Mucosa of descending colon (tissue), 3 donors: ENCODE measurements around the gene MC5R. TPM values are rescaled to one million over a fixed set of nuclear protein-coding genes. Genes with fewer than 3 reads are reported as not detected.

Experiments used
- ATAC-seq: fragments of 200-7000 bp; cut with Tn5 transposase; one replicate; pipeline ENCODE4 v1.9.1; 2020; ENCODE audit warnings: mild to moderate bottlenecking, moderate library complexity
- DNase-seq, 3 donors: peaks; one replicate each; pipeline ENCODE4 v3.0.0-alpha.2; 2020
- H3K36me3 ChIP-seq: fragments of 200-600 bp; one replicate; pipeline ENCODE4 v1.8.0; 2021; ENCODE audit warnings: low read depth, mild to moderate bottlenecking
- H3K4me1 ChIP-seq: fragments of 200-600 bp; one replicate; pipeline ENCODE4 v1.8.0; 2021; ENCODE audit warnings: low read depth, mild to moderate bottlenecking
- H3K4me3 ChIP-seq: fragments of 200-600 bp; one replicate; pipeline ENCODE4 v1.8.0; 2021; ENCODE audit warnings: mild to moderate bottlenecking
- H3K9me3 ChIP-seq: fragments of 200-600 bp; one replicate; pipeline ENCODE4 v1.8.0; 2021; ENCODE audit warnings: mild to moderate bottlenecking
- intact Hi-C, 2 donors: fragments of 100-400 bp; cut with DNase I in 1 of 2; cut with micrococcal nuclease in 1 of 2; formaldehyde crosslinking; loops; one replicate each; pipeline versions ENCODE4 v1.11.0 to v1.11.1; 2022; cut with DNase I, micrococcal nuclease
- total RNA-seq, 3 donors: library from RNA; stranded (reverse); fragmentation: NEBNext Ultra II Directional in 2 of 3; extraction: Animal tissue kit (Norgen Biotek cat#: 25700) in 2 of 3; gene quantifications; one replicate each; pipeline versions ENCODE4 v1.2.1 to v1.2.4, GENCODE V29; 2021 to 2023
- TF ChIP-seq, protein P1 (sequence below): fragments of 200-600 bp; IDR thresholded peaks from one replicate; pipeline ENCODE4 v1.8.0; 2022; ENCODE audit warnings: antibody characterized with exemption, mild to moderate bottlenecking
- donor health status: DM: no; HTN: no; CAD: no; lungs with moderate emphysema.
- donor health status: DM: no; HTN: no; CAD: no.
- donor health status: DM: no; HTN: yes; CAD: no.

MC5R gene
- total RNA-seq, 3 donors from 2014 or later: not detected

DNA sequence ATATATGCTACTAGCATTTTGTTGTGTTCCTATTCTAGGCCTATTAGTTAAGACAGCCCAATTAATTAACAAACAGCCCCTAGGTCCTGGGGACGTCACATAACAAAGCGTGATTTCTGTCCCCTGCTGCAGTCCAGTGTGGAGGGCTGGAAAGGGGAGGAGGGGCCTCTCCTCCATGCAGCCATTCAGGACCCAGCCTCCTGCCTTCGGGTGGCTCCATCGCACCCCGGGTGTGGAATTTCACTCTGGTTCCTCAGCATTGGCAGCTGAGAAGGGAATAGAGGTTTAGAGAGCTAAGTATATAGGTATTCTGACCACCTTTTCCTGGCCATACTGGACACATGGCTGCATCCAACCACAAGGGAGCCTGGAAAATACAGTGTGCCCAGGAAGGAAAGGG is 49.0 kb downstream of the MC5R start:
- intact Hi-C loops: no loop called here
- Histone ChIP-seq H3K4me1 (no peaks in the 10 kb centered on the region), H3K4me3 (no peak overlapping the region), H3K36me3 (no peaks in the 10 kb centered on the region), H3K9me3 (no peaks in the 10 kb centered on the region)
- DNase-seq: no peak
- TF ChIP-seq, protein P1, sequence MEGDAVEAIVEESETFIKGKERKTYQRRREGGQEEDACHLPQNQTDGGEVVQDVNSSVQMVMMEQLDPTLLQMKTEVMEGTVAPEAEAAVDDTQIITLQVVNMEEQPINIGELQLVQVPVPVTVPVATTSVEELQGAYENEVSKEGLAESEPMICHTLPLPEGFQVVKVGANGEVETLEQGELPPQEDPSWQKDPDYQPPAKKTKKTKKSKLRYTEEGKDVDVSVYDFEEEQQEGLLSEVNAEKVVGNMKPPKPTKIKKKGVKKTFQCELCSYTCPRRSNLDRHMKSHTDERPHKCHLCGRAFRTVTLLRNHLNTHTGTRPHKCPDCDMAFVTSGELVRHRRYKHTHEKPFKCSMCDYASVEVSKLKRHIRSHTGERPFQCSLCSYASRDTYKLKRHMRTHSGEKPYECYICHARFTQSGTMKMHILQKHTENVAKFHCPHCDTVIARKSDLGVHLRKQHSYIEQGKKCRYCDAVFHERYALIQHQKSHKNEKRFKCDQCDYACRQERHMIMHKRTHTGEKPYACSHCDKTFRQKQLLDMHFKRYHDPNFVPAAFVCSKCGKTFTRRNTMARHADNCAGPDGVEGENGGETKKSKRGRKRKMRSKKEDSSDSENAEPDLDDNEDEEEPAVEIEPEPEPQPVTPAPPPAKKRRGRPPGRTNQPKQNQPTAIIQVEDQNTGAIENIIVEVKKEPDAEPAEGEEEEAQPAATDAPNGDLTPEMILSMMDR: no peak
- ATAC-seq: no peak

GRCh38 chr18:13874558-13874957 is 50.6 kb downstream of the MC5R start:
- DNase-seq (no peak), ATAC-seq (no peak)
- no peaks in the 10 kb centered on the region for H3K4me1 ChIP-seq
- no peaks in the 10 kb centered on the region for H3K9me3 ChIP-seq
- TF ChIP-seq, protein P1: no peak
- H3K4me3 ChIP-seq: no peak overlapping the region
- intact Hi-C loops: no loop called here
- no peaks in the 10 kb centered on the region for H3K36me3 ChIP-seq

Other genes with a start within 250 kb of the MC5R start
- 10 to 100 TPM; 14.4 to 17.5 (median 16.2) TPM for gene FAM210A, start 97.6 kb upstream of the MC5R start, total RNA-seq
- 10 to 100 TPM; 13.7 to 25.8 (median 19.4) TPM for gene RNMT, start 97.5 kb upstream of the MC5R start, total RNA-seq
- not detected for gene MC2R, start 91.4 kb downstream of the MC5R start, total RNA-seq